GM18858 (cell line): ENCODE results near the gene GREM2.
A peak's percentile ranks its signal among the peaks of the same experiment; 100 is the strongest.

Experiments
- ATAC-seq: cut with Tn5 transposase; IDR thresholded peaks from one replicate; pipeline ENCODE4 v1.9.1; 2021; ENCODE audit not compliant: unreplicated experiment

GREM2 gene

GRCh38 chr1:240611228-240611618, 732 bp downstream of the GREM2 start:
- ATAC-seq, result no peak

- ATAC-seq, result no peak
Observed at GRCh38 chr1:240610636-240611035, 1.3 kb downstream of the GREM2 start.

GRCh38 chr1:240609527-240610060, 2.4 kb downstream of the GREM2 start:
- no peak for ATAC-seq

- no peak for ATAC-seq
Observed at GRCh38 chr1:240608707-240609106, 3.2 kb downstream of the GREM2 start.

- no peak for ATAC-seq
Observed at GRCh38 chr1:240607006-240607405, 4.9 kb downstream of the GREM2 start.

GRCh38 chr1:240602189-240602588, 9.8 kb downstream of the GREM2 start:
- no peak for ATAC-seq

- no peak for ATAC-seq
Observed at GRCh38 chr1:240599830-240600229, 12.1 kb downstream of the GREM2 start.

GRCh38 chr1:240599299-240599698, 12.7 kb downstream of the GREM2 start:
- ATAC-seq, result no peak

GRCh38 chr1:240598216-240599001, 13.5 kb downstream of the GREM2 start:
- no peak for ATAC-seq

GRCh38 chr1:240597153-240597745, 14.7 kb downstream of the GREM2 start:
- ATAC-seq, result no peak

- ATAC-seq, result no peak
Observed at GRCh38 chr1:240595476-240595875, 16.5 kb downstream of the GREM2 start.

- no peak for ATAC-seq
Observed at GRCh38 chr1:240591564-240591963, 20.4 kb downstream of the GREM2 start.

- no peak for ATAC-seq
Observed at GRCh38 chr1:240591078-240591477, 20.9 kb downstream of the GREM2 start.

- ATAC-seq, result no peak
Observed at GRCh38 chr1:240589585-240590110, 22.3 kb downstream of the GREM2 start.

- no peak for ATAC-seq
Observed at GRCh38 chr1:240586006-240586405, 25.9 kb downstream of the GREM2 start.

- no peak for ATAC-seq
Observed at GRCh38 chr1:240582953-240583352, 29.0 kb downstream of the GREM2 start.

GRCh38 chr1:240579511-240579910, 32.4 kb downstream of the GREM2 start:
- no peak for ATAC-seq

- ATAC-seq, result no peak
Observed at GRCh38 chr1:240577095-240577494, 34.9 kb downstream of the GREM2 start.

GRCh38 chr1:240575981-240576662, 35.8 kb downstream of the GREM2 start:
- peak; percentile 86 for ATAC-seq

GRCh38 chr1:240572328-240572727, 39.6 kb downstream of the GREM2 start:
- no peak for ATAC-seq

GRCh38 chr1:240571782-240572181, 40.2 kb downstream of the GREM2 start:
- no peak for ATAC-seq

GRCh38 chr1:240567066-240567465, 44.9 kb downstream of the GREM2 start:
- ATAC-seq, result no peak
